Adrenal gland (tissue), 12 donors: ENCODE measurements around the gene DPP6. TPM values are rescaled to one million over a fixed set of nuclear protein-coding genes. Genes with fewer than 3 reads are reported as not detected.

Experiments used
- DNase-seq, 7 donors: peaks; one replicate each; pipeline ENCODE4 v3.0.0-alpha.2; 2019 to 2020
- H3K27ac ChIP-seq, 5 donors: fragments of 200-600 bp; sonication (generic) in 4 of 5; 1 replicate in 3 of 5; 2 replicates in 2 of 5; pipeline versions ENCODE4 v1.5.1 to v1.8.0; 2016 to 2020; ENCODE audit warnings: mild to moderate bottlenecking in 1 of 5
- H3K27me3 ChIP-seq: fragments of 200-600 bp; 2 replicates; pipeline ENCODE4 v1.8.0; 2021
- H3K36me3 ChIP-seq, 2 donors: fragments of 200-600 bp; replicated peaks in 1 of 2; 1 replicate in 1 of 2; 2 replicates in 1 of 2; pipeline versions ENCODE4 v1.5.1 to v1.8.0; 2018 to 2022
- H3K4me1 ChIP-seq, 2 donors: fragments of 200-600 bp; replicated peaks in 1 of 2; 1 replicate in 1 of 2; 2 replicates in 1 of 2; pipeline versions ENCODE4 v1.5.1 to v1.8.0; 2018 to 2021
- H3K4me3 ChIP-seq, 4 donors: fragments of 200-600 bp; sonication (generic) in 3 of 4; one replicate each; pipeline ENCODE4 v1.5.1; 2016 to 2018
- H3K9me3 ChIP-seq, 3 donors: fragments of 200-600 bp; sonication (generic) in 1 of 3; replicated peaks in 1 of 3; 1 replicate in 2 of 3; 2 replicates in 1 of 3; pipeline versions ENCODE4 v1.5.1 to v1.8.0; 2016 to 2021
- POLR2A ChIP-seq, 2 donors: fragments of 450-650 bp; IDR thresholded peaks; one replicate each; pipeline ENCODE4 v1.6.1; 2017; ENCODE audit warnings: antibody characterized with exemption in 2 of 2, mild to moderate bottlenecking in 2 of 2, moderate library complexity in 1 of 2
- WGBS, 4 donors: extraction: QIAGEN DNeasy Blood & Tissue Kit in 2 of 4; methylation state at CpG; one replicate each; pipeline versions ENCODE4 v1.1.5 to v1.1.7; 2013 to 2017; 5-methylcytosine and 5-hydroxymethylcytosine counted together
- intact Hi-C, 2 donors: fragments of 100-400 bp; cut with DNase I; formaldehyde crosslinking; loops; one replicate each; pipeline versions ENCODE4 v1.14.1 to v1.15.0; 2022 to 2023
- polyA plus RNA-seq, 3 donors: library from polyadenylated mRNA; stranded (reverse); fragments of 200-250 nt in 2 of 3; fragments of 350-450 nt in 1 of 3; fragmentation: Illumina TruSeq in 1 of 3; extraction: RNeasy Lipid Tissue Mini Kit (QIAGEN cat#74804) in 1 of 3; gene quantifications; one replicate each; pipeline ENCODE4 v1.2.3, GENCODE V29; 2013 to 2014
- total RNA-seq, 9 donors: library from RNA; depleted of rRNA in 4 of 9; stranded (reverse); fragments of >200 nt in 4 of 9; fragments of 120-200 nt in 1 of 9; fragmentation: NEBNext Ultra II Directional in 1 of 9; extraction: Animal tissue kit (Norgen Biotek cat#: 25700) in 1 of 9; gene quantifications; one replicate each; pipeline versions ENCODE4 v1.1.0 to v1.2.4, GENCODE V29; 2013 to 2023
- TF ChIP-seq, protein P1 (sequence below), 6 experiments: fragments of 450-650 bp in 4 of 6; fragments of 200-600 bp in 2 of 6; sonication (generic) in 1 of 6; IDR thresholded peaks; 1 replicate in 5 of 6; 2 replicates in 1 of 6; pipeline versions ENCODE4 v1.5.1 to v1.8.0; 2016 to 2021; ENCODE audit warnings: antibody characterized with exemption in 6 of 6, mild to moderate bottlenecking in 2 of 6, moderate library complexity in 1 of 6
- donor health status: healthy with polysubstance abuse.
- donor health status: Bipolar disorder and iron deficiency.
- donor health status: DM: yes; HTN: yes; CAD: no.
- donor health status: DM: no; HTN: no; CAD: no.
- donor health status: DM: no; HTN: no; CAD: no.
- donor health status: DM: yes; HTN: yes; CAD: no.

Gene DPP6
- total and polyA plus RNA-seq, 12 donors, result 0.39 to 13.1 (median 5.1) TPM

DNA sequence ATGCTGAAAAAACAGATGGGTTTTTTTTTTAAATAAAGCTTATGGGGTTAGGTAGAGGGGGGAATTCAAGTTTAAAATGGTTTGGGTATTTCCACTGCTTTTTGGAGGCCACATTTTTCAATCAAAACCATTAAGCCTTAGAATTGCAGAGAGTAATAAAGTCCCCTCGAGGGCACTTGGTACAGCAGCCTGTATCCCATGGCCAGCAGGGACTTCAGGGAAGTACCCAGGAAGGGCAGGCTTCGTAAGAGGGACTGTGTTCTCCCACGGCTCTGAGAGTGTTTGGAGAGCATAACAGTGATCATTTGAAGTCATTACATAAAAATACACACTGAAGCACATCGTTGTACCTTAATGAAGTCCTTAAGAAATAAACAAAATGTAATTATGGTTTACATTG lies 432.7 kb downstream of the DPP6 start:
- Histone ChIP-seq H3K27me3 (no peaks in the 10 kb centered on the region), H3K4me1 (no peaks in the 10 kb centered on the region), H3K36me3 (no peaks in the 10 kb centered on the region), H3K4me3 (no peak overlapping the region), H3K27ac (no peak overlapping the region), H3K9me3 (no peaks in the 10 kb centered on the region)
- 43 to 50% (median 46%) methylated on average over 4 of the region's 4 CpGs for WGBS, 4 donors
- intact Hi-C loops, result no loop called here
- DNase-seq, result no peak
- no peak for TF ChIP-seq POLR2A (IDR thresholded peaks at IDR 0.05)
- TF ChIP-seq, protein P1, sequence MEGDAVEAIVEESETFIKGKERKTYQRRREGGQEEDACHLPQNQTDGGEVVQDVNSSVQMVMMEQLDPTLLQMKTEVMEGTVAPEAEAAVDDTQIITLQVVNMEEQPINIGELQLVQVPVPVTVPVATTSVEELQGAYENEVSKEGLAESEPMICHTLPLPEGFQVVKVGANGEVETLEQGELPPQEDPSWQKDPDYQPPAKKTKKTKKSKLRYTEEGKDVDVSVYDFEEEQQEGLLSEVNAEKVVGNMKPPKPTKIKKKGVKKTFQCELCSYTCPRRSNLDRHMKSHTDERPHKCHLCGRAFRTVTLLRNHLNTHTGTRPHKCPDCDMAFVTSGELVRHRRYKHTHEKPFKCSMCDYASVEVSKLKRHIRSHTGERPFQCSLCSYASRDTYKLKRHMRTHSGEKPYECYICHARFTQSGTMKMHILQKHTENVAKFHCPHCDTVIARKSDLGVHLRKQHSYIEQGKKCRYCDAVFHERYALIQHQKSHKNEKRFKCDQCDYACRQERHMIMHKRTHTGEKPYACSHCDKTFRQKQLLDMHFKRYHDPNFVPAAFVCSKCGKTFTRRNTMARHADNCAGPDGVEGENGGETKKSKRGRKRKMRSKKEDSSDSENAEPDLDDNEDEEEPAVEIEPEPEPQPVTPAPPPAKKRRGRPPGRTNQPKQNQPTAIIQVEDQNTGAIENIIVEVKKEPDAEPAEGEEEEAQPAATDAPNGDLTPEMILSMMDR (IDR thresholded peaks at IDR 0.05), result no peak

DNA sequence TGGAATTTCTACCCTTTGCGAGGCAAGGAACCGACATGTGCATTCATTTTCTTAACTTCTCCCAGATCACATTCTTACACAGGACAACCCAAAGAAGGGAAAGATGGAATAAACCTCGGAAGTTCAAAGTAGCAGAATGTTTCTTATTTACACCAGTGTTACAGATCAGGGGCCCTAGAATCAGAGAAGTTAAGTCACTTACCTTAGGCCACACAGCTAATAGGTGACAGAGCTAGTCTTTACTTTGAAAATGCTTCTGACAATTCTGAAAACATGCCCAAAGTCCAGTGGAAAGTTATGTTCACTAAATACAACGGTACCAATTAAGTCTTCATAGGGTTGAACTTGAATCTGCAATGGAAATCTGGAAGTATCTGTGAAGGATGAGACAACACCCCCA lies 437.7 kb downstream of the DPP6 start:
- Histone ChIP-seq H3K36me3 (no peaks in the 10 kb centered on the region), H3K27ac (no peak overlapping the region), H3K9me3 (no peaks in the 10 kb centered on the region), H3K4me1 (no peaks in the 10 kb centered on the region), H3K4me3 (no peak overlapping the region), H3K27me3 (no peaks in the 10 kb centered on the region)
- intact Hi-C loops, result no loop called here
- no peak for DNase-seq
- TF ChIP-seq, protein P1 (IDR thresholded peaks at IDR 0.05), result no peak
- TF ChIP-seq POLR2A (IDR thresholded peaks at IDR 0.05), result no peak
- WGBS, 4 donors, result 74 to 84% (median 79%) methylated on average over 4 of the region's 4 CpGs

DNA sequence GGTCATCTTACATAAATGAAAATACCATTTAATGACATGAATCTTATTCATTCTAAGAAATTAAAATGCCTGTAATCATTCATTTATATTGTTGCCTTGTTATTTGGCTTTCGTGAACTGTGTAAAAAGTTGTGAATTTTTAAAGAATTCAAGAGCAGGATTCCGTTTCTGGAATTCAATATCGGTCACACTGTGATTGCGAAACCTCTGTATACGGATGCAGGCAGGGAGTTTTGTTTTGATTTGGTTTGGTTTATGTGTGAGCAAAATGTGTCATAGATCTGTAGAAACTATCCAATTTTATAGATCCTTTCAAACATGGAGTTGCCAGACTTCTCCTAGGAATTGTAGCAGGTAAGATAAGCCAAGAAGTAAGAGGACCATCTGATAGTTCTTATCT lies 441.4 kb downstream of the DPP6 start:
- DNase-seq, result no peak
- intact Hi-C loops, result no loop called here
- no peaks in the 10 kb centered on the region for H3K9me3 ChIP-seq
- no peaks in the 10 kb centered on the region for H3K36me3 ChIP-seq
- H3K27me3 ChIP-seq, result no peaks in the 10 kb centered on the region
- WGBS, 4 donors, result 73 to 86% (median 79%) methylated on average over 5 of the region's 5 CpGs
- H3K4me3 ChIP-seq, result no peak overlapping the region
- no peak overlapping the region for H3K27ac ChIP-seq
- no peaks in the 10 kb centered on the region for H3K4me1 ChIP-seq
- TF ChIP-seq, protein P1 (IDR thresholded peaks at IDR 0.05), result no peak
- no peak for TF ChIP-seq POLR2A (IDR thresholded peaks at IDR 0.05)

DNA sequence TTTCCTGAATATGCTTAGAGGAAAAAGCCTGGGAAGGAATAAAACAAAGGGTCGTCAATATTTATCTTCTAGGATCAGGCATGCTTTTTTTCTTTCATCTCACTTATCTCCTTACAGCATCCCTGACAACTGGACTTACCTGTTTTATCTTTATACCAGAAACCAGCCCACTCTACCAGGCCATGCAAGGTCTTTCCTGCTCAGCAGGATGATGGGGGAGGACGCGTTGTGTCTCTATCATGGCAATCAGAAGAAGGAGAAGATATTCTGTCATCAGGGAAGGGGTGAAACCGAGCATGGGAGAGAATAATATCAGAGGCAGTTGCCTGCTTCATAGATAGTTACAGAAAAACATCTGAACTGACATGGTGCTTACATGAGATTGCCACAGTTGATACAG lies 445.6 kb downstream of the DPP6 start:
- H3K4me1 ChIP-seq, result no peaks in the 10 kb centered on the region
- WGBS, 4 donors, result 52 to 65% (median 53%) methylated on average over 4 of the region's 4 CpGs
- no peaks in the 10 kb centered on the region for H3K27me3 ChIP-seq
- no peak for DNase-seq
- H3K9me3 ChIP-seq, result no peaks in the 10 kb centered on the region
- TF ChIP-seq, protein P1 (IDR thresholded peaks at IDR 0.05), result no peak
- TF ChIP-seq POLR2A (IDR thresholded peaks at IDR 0.05), result no peak
- H3K36me3 ChIP-seq, result no peaks in the 10 kb centered on the region
- intact Hi-C loops, result no loop called here
- H3K27ac ChIP-seq, result no peak overlapping the region
- H3K4me3 ChIP-seq, result no peak overlapping the region
